NCI-H748 (cell line): Measurements from ENCODE around the gene PRDM15.
"Not testable (repeated sequence)": the region's sequence is repeated elsewhere in the genome, so short reads cannot be mapped to it uniquely, and the experiment has no call there.

Experiments
- DNase-seq: peaks from one replicate; lab custom pipeline; 2025; ENCODE audit not compliant: unreplicated experiment; lab: John Stamatoyannopoulos, UW

Gene PRDM15

DNA sequence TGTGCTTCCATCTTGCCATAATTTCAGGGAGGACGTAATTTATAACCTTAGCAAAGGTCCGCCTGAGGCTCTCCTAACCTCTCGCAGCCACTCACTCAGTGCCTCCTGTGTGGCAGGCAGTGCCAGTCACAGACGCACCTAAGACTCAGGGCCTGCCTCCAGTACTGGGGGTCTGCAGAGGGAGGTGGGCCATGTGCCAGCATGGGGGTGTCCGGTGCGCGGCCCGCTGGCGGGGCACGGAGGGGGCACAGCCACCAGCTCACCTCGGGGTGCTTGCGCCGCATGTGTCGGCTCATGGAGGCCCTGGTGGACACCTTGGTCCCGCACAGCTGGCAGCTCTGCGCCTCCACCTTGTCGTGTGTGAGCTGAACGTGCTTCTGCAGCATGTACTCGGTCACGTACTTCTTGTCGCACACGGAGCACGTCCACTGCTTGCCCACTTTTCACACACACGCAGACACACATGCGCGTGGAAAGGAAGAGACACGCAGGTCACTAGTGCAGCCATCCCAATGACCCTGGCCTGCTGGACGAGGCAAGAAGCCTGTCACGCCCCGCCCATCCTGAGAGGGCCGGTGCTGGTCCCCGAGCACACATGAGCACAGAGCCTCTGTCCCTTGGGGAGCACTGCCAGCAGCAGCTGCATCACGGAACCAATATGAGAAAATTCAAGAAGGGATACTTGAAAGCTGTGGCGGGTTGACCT lies 69.1 kb downstream of the PRDM15 start:
- no peak for DNase-seq

DNA sequence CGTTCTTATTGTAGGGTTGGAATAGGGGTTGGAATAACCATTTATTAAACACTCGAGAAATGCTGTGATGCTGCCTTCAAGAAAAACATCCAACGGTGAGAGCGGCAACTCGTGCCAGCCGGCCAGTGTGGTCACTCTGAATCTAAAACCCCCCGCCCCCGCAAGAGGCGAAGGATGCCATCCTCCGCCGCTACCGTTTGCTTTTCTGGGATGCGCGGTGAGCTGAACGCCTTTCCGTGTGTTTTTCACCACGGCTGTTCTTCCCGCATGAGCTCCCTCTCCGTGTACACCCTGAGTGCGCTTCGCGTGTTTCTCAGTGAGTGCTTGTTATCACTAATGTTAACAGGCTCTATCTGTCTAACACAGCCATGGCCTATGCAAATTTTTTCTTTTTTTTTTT lies 70.3 kb downstream of the PRDM15 start:
- DNase-seq, result no peak

DNA sequence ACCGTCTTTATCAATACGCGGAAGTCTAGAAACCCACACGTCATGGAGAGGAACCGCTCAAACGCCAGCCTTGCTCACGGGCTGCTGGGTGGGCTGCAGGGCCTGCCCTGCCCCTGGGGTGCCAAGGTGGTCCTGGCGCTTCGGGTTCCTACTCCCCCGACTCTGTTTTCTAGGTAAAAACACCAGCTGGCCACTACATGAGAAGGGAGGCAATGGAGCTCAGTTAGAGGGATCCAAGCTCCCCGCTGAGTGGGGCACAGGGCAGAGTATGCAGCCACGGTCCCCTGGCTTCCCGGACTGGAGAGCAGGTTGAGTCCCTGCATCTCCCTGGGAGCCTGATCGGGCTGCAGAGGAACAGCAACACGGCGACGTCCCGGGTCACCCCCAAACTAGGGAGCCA lies 71.0 kb downstream of the PRDM15 start:
- DNase-seq, result no peak

DNA sequence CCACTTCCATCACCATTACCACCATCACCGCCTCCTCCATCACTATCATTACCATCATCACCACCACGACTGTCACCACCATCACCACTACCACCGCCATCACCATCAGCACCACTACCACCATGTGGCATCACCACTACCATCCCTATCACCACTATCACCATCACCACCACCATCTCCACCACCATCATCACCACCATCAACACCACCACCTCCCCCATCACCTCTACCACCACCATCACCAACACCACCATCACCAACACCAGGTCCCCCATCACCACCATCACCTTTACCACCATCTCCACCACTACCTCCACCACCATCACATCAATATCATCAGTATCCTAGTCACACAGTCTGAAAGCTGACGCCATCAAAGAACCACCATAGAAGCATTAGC lies 72.4 kb downstream of the PRDM15 start:
- no peak for DNase-seq

DNA sequence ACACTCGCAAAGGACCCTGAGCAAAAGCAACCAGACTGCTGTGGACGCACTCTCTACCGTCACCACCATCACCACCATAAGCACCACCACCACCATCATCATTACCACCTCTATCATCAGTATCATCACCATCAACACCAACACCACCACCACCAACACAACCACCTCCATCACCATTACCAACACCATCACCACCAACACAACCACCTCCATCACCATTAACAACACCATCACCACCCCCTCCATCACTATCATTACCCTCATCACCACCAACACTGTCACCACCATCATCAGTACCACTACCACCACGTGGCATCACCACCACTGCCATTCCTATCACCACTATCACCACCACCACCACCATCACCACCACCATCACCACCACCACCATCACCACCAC lies 73.5 kb downstream of the PRDM15 start:
- no peak for DNase-seq

- DNase-seq, result no peak
Measured at GRCh38 chr21:41805038-41805437, 74.1 kb downstream of the PRDM15 start.

DNA sequence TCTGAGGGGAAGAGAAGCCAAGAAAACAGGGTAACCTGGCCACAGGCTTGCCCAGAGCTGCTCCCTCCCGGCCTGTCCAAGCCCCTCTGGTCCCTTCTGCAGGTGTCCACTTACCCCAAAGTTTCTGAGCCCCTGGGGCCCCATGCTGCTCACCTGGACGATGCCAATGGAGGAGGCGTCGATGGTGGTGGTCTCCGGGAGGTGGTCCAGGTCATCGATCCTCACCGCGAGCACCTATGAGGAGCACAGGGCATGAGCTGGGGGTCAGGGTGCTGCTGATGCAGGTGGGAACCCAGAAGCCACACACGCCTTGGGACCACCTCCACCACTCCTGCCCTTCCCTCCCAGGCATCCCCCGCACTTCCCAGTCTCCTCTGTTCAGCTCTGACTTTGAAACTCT lies 74.8 kb downstream of the PRDM15 start:
- DNase-seq, result no peak

- no peak for DNase-seq
Measured at GRCh38 chr21:41803316-41803715, 75.8 kb downstream of the PRDM15 start.

GRCh38 chr21:41802684-41803083 lies 76.5 kb downstream of the PRDM15 start:
- no peak for DNase-seq

GRCh38 chr21:41802198-41802584 lies 77.0 kb downstream of the PRDM15 start:
- DNase-seq, result no peak

- no peak for DNase-seq
Measured at GRCh38 chr21:41801321-41802197, 77.6 kb downstream of the PRDM15 start.

GRCh38 chr21:41800425-41801320 lies 78.5 kb downstream of the PRDM15 start:
- DNase-seq, result no peak

DNA sequence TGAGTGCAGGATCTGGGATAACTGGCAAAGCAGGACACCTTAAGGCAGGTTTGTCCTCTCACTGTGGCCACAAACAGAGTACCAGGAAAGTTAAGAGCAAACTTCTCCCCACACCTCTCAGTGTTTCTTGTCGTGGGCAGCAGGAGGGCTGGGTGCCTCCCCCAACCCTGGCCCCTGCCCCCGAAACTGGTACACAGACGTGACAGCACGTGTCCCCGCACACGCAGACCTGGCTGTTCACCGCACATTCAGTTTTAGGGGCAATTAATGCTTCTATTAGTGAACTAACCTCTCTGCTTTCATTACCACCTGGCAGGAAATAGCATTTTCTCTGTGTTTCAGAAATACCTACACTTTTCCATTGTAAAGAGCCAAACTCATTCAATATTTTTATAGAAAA lies 79.4 kb downstream of the PRDM15 start:
- DNase-seq, result no peak

DNA sequence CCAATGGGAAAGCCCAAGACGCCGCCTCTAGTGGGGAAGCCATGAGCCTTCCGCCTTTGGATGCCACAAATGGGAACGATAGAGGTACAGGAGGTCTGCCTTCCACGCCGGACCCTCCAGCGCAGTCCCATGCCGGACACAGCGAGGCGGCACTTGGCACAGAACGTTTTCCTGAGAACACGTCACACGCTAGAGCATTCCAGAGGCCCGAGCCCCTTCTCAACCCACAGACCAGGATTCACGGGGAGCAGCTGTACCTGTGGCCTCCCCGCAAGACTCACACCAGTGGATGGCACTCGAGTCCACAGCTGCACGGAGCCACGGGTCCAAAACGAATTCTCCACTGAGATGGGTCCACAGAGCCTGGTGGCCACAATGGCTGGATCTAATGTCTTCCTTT lies 80.8 kb downstream of the PRDM15 start:
- DNase-seq, result no peak

DNA sequence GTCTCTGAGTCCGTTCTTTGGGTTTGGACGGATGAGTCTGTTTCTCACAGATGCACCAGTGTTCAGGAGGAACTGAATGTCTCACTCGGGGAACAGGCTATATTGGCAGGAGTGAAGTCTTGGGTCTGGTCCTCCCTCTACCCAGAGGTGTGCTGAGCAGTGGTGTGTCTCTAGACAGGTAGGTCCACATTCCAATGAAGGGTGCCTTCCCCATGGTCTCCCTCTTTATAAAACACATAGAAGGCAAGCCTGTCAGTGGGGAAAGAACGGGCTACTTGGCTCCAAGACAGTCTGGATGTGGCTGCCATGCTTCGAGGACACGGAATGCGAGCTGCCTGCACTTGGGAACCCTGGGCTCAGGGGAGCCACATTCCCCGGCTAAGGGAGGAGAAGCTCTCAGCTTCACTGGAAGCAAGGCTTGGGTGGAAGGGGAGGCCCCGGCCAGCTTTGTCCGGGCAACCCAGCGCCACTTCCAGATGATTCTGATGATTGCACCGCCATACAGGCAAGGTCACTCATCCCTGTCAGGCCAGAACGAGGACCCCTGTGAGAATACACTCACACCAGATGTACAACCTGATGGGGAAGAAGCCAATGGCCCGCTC lies 82.6 kb downstream of the PRDM15 start:
- DNase-seq, result no peak

DNA sequence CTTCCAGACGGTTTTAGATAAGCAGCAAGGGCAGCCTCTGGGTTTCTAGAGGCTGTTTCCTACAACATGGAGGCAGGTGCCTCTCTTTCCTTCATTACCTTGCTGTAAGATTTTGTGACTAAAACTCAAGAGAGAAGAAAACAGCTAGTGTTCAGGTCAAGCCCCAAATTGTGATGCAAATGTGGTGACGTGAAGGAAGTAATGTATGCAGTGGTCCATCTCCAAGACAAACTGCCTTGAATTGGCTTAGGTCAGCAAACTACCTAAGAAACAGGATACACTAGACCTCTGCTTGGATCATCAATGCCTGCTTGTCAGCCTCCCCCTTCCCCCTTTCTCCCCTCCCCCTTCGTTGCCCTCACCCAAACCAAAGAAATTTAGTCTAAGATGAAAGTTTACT lies 83.4 kb downstream of the PRDM15 start:
- no peak for DNase-seq

DNA sequence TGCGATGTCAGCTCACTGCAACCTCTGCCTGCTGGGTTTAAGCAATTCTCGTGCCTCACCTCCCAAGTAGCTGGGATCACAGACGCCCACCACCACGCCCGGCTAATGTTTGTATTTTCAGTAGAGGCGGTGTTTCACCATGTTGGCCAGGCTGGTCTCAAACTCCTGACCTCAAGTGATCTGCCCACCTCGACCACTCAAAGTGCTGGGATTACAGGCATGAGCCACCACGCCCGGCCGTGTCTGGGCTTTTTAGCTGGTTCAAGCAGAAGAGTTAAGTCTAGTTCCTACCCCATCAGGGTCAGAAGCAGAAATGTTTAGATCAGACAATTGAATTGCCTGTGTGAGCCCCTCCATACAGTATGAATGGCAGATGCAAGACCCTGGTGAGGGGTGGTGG lies 84.5 kb downstream of the PRDM15 start:
- no peak for DNase-seq

DNA sequence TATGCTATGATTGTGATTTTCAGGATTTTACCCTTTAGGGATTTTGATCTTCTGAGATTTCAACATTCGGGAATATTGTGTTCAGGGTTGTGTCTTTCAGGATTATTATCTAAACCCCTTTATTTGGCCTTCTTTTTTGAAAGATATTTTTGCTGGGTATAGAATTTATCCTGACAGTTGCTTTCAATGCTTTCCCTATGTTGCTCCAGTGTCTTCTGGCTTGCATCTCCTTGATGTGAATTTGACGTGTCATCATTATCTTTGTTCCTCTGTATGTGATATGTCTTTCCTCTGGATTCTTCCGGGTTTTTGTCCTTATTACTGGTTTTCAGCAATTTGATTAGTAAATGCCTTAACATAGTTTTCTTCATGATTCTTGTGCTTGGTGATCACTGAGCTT lies 86.4 kb downstream of the PRDM15 start:
- DNase-seq, result no peak

GRCh38 chr21:41786509-41786987 lies 92.6 kb downstream of the PRDM15 start:
- DNase-seq, result peak; percentile 71

DNA sequence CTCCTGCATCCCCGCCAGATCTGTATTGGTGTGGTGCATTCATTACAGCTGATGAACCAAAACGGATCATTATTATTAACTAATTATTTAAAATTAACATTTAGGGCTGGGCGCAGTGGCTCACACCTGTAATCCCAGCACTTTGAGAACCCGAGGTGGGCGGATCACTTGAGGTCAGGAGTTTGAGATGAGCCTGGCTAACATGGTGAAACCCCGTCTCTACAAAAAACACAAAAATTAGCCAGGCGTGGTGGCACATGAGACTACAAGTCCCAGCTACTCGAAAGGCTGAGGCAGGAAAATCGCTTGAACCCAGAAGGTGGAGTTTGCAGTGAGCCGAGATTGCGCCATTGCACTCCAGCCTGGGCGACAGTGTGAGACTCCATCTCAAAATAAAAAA lies 93.9 kb downstream of the PRDM15 start:
- not testable (repeated sequence) for DNase-seq
